ENCODE results near the gene PCDH9. TPM values are rescaled to one million over a fixed set of nuclear protein-coding genes. Genes with fewer than 3 reads are reported as not detected.

PCDH9 gene
- total RNA-seq, 1 donor from 2014 or later, result 6.8 TPM

DNA sequence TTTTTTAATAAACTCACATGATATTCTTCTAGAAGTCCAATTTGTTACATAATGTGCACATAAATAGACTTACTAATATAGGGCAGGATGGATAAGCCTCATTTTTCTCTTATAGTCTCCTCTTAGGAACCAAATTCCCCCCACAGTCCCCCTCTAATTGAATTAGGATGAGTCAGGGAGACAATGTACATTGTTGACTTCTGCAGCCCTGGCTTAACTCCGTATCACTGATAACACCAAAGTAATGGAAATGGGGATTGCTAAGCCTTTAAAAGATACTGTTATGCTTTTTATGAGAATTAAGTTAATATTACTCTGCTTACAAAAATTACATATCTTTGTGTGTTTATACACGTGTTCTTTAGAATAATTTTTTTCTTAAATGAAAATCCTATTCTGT lies 5.1 kb upstream of the PCDH9 start:
- Histone ChIP-seq H3K4me3 (ENCODE audit: low read length in 3 of 3) (no peak overlapping the region), H3K27ac (ENCODE audit: low read depth, low read length) (peak overlapping the region; percentile 20)

DNA sequence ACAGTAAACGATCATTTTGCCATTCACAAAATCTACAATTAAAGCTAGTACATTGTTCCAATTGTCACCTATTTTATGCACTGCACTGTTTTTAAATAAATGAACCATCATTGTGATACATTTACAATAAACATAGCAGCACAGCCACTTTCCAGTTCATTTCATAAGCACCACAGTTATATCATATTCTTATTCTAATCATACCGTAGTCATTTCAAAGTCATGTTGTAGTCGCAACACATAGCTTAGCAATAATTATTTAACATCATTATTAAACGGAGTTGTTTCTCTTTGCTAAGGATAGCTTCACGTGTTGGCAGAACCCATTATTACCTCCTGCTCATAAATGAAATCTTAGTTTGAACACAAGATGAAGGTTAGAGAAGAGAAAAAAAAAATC lies 2.2 kb upstream of the PCDH9 start:
- peak overlapping the region in 1 of 3 donors; percentile 35 for H3K9ac ChIP-seq (ENCODE audit: low read depth in 1 of 3, low read length in 3 of 3)
- no peaks in the 10 kb centered on the region for H3K36me3 ChIP-seq (ENCODE audit: control insufficient read depth in 3 of 3, insufficient read depth in 3 of 3, low read length in 3 of 3)
- peak overlapping the region; percentile 66 for H3K27ac ChIP-seq (ENCODE audit: low read depth, low read length)
- H3K4me1 ChIP-seq (ENCODE audit: control insufficient read depth in 3 of 3, insufficient read depth in 3 of 3, low read length in 3 of 3), result peaks cover 3 to 15% (median 11%) of the 10 kb centered on the region in 3 donors
- H3K27me3 ChIP-seq (ENCODE audit: control insufficient read depth in 3 of 3, insufficient read depth in 3 of 3, low read length in 3 of 3), result no peaks in the 10 kb centered on the region
- H3K4me3 ChIP-seq (ENCODE audit: low read length in 3 of 3), result peak overlapping the region in 1 of 3 donors; percentile 32
- H3K9me3 ChIP-seq (ENCODE audit: control insufficient read depth in 3 of 3, low read length in 3 of 3), result no peaks in the 10 kb centered on the region

More for the DNA sequence above, 5.1 kb upstream of the PCDH9 start:
- peak overlapping the region in 1 of 3 donors; percentile 15 for H3K9ac ChIP-seq (ENCODE audit: low read depth in 1 of 3, low read length in 3 of 3)
- no peaks in the 10 kb centered on the region for H3K9me3 ChIP-seq (ENCODE audit: control insufficient read depth in 3 of 3, low read length in 3 of 3)
- no peaks in the 10 kb centered on the region for H3K27me3 ChIP-seq (ENCODE audit: control insufficient read depth in 3 of 3, insufficient read depth in 3 of 3, low read length in 3 of 3)
- peaks cover 0 to 5% (median 0%) of the 10 kb centered on the region in 3 donors for H3K4me1 ChIP-seq (ENCODE audit: control insufficient read depth in 3 of 3, insufficient read depth in 3 of 3, low read length in 3 of 3)
- H3K36me3 ChIP-seq (ENCODE audit: control insufficient read depth in 3 of 3, insufficient read depth in 3 of 3, low read length in 3 of 3), result no peaks in the 10 kb centered on the region

DNA sequence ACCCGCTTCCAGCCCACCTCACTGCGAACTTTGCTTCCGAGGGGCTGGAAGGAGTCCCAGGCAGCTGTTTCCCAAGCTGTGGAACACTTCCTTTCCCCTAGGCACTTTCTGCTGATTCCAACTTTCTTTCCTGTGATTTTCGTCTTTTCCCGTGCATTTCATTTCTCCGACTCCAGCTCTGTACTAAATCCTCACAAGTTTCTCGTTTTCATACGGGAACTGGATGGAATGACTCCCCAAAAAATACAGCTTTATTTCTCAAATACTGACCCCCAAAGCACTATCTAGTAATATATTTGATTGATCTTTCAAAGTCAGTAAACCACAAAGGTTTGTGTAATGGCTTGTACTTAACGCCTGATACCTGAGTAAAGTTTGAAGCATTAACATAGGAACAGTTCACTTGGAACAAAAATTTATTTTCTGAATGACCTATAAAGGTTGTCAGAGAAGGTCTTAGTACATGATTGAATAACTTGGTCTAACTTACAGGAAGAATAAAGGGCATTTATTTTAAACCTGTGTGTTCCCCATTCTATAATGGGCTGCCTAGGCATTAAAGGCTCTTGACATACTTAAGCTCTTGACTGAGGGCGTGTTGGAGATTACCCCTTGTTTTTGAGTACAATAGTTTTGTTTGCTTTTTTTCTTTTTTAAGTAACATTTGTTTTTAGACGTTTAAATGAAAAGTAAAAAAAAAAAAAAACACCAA lies 1.3 kb upstream of the PCDH9 start:
- peak overlapping the region; percentile 80 for H3K27ac ChIP-seq (ENCODE audit: low read depth, low read length)
- no peaks in the 10 kb centered on the region for H3K36me3 ChIP-seq (ENCODE audit: control insufficient read depth in 3 of 3, insufficient read depth in 3 of 3, low read length in 3 of 3)
- H3K9me3 ChIP-seq (ENCODE audit: control insufficient read depth in 3 of 3, low read length in 3 of 3), result no peaks in the 10 kb centered on the region
- H3K4me3 ChIP-seq (ENCODE audit: low read length in 3 of 3), result peak overlapping the region; percentile 85 to 89 (median 88)
- no peaks in the 10 kb centered on the region for H3K27me3 ChIP-seq (ENCODE audit: control insufficient read depth in 3 of 3, insufficient read depth in 3 of 3, low read length in 3 of 3)
- peak overlapping the region; percentile 81 to 87 (median 84) for H3K9ac ChIP-seq (ENCODE audit: low read depth in 1 of 3, low read length in 3 of 3)
- H3K4me1 ChIP-seq (ENCODE audit: control insufficient read depth in 3 of 3, insufficient read depth in 3 of 3, low read length in 3 of 3), result peaks cover 3 to 15% (median 13%) of the 10 kb centered on the region in 3 donors

DNA sequence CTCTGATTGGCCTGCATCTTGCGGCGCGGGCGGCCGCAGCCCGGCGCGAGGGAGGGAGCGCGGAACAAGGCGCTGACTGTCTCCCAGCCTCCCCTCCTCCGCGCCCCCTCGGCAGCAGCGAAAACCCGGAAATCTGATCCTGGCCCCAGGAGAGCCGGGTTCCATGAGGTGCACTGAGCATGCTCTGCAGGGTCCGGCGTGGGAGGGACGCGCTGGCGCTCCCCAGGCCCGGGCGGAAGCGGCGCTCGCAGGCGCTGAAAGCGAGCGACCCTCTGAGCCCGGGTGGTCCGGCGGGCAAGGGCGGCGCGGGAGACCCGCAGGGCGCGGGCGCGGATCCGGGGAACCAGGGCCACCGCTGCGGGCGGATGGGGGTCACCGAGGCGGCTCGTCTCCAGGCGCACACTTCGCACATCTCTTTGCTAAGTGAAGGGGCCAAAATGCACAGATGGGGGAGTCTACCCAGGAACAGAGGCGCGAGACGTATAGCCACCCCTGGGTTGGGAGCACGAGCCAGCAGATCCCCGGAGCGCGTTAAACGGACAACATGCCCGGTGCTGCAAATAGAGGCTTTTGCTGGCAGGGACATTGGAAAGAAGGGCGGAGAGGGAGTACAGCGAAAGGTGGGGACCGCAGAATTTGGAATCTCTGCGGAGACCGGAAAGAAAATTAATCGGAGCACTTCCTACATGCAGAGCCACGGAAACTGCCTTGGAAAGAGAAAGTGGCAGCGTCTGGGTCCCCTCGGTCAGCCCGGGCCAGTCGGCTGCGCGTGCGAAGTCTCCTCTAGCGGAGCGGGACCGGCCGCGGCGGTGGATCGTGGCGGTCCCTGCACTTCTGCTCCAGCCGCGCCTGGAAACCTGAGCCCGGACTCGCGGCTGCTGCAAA lies 510 bp upstream of the PCDH9 start:
- H3K4me1 ChIP-seq (ENCODE audit: control insufficient read depth in 3 of 3, insufficient read depth in 3 of 3, low read length in 3 of 3), result peaks cover 3 to 15% (median 13%) of the 10 kb centered on the region in 3 donors

DNA sequence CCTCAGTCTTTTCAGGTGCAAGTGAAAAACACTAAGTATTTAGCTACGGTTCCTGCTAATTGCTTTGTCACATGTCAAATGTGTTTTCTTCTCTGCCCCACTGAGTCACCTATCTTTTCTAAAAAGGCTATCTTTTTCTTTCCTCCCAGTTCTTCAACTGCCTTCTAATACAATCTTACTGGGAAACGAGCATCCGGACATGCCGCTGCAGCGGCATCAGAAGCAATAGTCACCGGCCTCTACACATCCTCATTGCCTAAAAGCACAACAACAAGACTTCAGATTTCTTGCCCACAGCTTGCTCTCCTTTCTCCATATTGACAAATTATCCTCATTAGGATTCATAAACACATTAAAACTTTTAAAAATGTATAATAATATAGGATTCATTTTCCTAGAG lies 1.2 kb downstream of the PCDH9 start:
- H3K27ac ChIP-seq (ENCODE audit: low read depth, low read length), result no peak overlapping the region
- peaks cover 3 to 15% (median 13%) of the 10 kb centered on the region in 3 donors for H3K4me1 ChIP-seq (ENCODE audit: control insufficient read depth in 3 of 3, insufficient read depth in 3 of 3, low read length in 3 of 3)
- no peak overlapping the region for H3K9ac ChIP-seq (ENCODE audit: low read depth in 1 of 3, low read length in 3 of 3)
- no peaks in the 10 kb centered on the region for H3K27me3 ChIP-seq (ENCODE audit: control insufficient read depth in 3 of 3, insufficient read depth in 3 of 3, low read length in 3 of 3)
- H3K36me3 ChIP-seq (ENCODE audit: control insufficient read depth in 3 of 3, insufficient read depth in 3 of 3, low read length in 3 of 3), result no peaks in the 10 kb centered on the region
- H3K4me3 ChIP-seq (ENCODE audit: low read length in 3 of 3), result peak overlapping the region; percentile 85 to 89 (median 88)
- H3K9me3 ChIP-seq (ENCODE audit: control insufficient read depth in 3 of 3, low read length in 3 of 3), result no peaks in the 10 kb centered on the region

More for the DNA sequence above, 510 bp upstream of the PCDH9 start:
- no peaks in the 10 kb centered on the region for H3K27me3 ChIP-seq (ENCODE audit: control insufficient read depth in 3 of 3, insufficient read depth in 3 of 3, low read length in 3 of 3)
- no peaks in the 10 kb centered on the region for H3K9me3 ChIP-seq (ENCODE audit: control insufficient read depth in 3 of 3, low read length in 3 of 3)
- peak overlapping the region; percentile 80 for H3K27ac ChIP-seq (ENCODE audit: low read depth, low read length)
- peak overlapping the region; percentile 85 to 89 (median 88) for H3K4me3 ChIP-seq (ENCODE audit: low read length in 3 of 3)
- H3K36me3 ChIP-seq (ENCODE audit: control insufficient read depth in 3 of 3, insufficient read depth in 3 of 3, low read length in 3 of 3), result no peaks in the 10 kb centered on the region
- peak overlapping the region; percentile 81 to 87 (median 84) for H3K9ac ChIP-seq (ENCODE audit: low read depth in 1 of 3, low read length in 3 of 3)

DNA sequence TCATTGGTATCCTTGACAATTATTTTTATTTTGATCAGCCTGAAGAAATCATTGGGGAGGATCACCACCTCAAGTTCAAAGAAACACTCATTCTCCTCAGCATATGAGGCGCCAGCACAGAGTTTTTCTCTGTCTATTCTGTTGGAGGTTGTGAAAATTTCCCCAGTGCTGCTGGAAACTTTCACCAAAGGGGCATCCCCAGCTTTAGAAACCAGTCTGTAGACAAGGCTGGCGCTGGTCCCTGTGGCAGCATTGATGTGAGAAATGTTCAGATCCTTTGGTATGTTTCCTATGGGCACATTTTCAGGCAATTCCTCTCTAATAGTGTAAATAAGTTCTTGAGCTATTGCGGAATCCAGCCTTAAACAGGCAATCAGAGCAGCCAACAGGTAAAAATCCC lies 2.1 kb downstream of the PCDH9 start:
- Histone ChIP-seq H3K36me3 (ENCODE audit: control insufficient read depth in 3 of 3, insufficient read depth in 3 of 3, low read length in 3 of 3) (no peaks in the 10 kb centered on the region), H3K4me1 (ENCODE audit: control insufficient read depth in 3 of 3, insufficient read depth in 3 of 3, low read length in 3 of 3) (peaks cover 3 to 15% (median 13%) of the 10 kb centered on the region in 3 donors), H3K9ac (ENCODE audit: low read depth in 1 of 3, low read length in 3 of 3) (no peak overlapping the region), H3K9me3 (ENCODE audit: control insufficient read depth in 3 of 3, low read length in 3 of 3) (no peaks in the 10 kb centered on the region), H3K27me3 (ENCODE audit: control insufficient read depth in 3 of 3, insufficient read depth in 3 of 3, low read length in 3 of 3) (no peaks in the 10 kb centered on the region), H3K27ac (ENCODE audit: low read depth, low read length) (no peak overlapping the region), H3K4me3 (ENCODE audit: low read length in 3 of 3) (no peak overlapping the region)

DNA sequence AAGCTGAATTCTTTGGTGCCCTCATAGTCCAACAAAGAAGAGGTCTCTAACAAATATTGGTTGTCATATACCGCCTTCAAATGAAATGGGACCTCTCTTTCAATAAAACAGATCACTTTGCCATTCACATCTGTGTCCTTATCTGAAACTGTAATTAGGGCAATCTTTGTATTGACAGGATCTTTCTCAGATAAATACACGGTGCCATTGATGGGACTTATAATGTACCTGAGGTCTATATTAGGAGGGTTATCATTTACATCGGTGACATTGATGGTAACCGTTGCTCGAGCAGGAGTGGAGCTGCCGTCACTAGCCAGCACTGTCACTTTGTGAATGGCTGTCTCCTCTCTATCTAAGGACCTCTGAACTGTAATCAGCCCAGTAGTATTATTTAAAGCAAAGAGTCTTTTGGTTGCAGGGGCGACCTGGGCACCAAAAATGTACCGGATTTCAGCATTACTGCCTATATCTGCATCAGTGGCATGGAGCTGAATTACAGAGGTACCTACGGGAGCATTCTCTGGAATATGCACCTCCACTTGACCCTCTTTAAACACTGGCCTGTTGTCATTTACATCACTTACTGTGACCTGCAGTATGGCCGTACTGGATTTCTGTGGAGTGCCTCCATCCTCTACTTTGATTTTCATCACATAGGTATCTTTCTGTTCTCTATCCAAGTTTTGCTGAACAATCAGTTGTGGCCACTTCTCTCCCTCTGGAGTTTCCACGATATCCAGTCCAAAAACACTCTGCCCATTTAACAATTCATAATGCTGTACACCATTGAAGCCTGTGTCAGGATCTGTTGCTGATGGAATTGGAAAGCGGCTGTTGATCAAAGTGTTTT lies 2.8 kb downstream of the PCDH9 start:
- no peaks in the 10 kb centered on the region for H3K36me3 ChIP-seq (ENCODE audit: control insufficient read depth in 3 of 3, insufficient read depth in 3 of 3, low read length in 3 of 3)
- no peak overlapping the region for H3K9ac ChIP-seq (ENCODE audit: low read depth in 1 of 3, low read length in 3 of 3)
- H3K4me1 ChIP-seq (ENCODE audit: control insufficient read depth in 3 of 3, insufficient read depth in 3 of 3, low read length in 3 of 3), result peaks cover 3 to 15% (median 13%) of the 10 kb centered on the region in 3 donors
- no peaks in the 10 kb centered on the region for H3K9me3 ChIP-seq (ENCODE audit: control insufficient read depth in 3 of 3, low read length in 3 of 3)
- H3K27me3 ChIP-seq (ENCODE audit: control insufficient read depth in 3 of 3, insufficient read depth in 3 of 3, low read length in 3 of 3), result no peaks in the 10 kb centered on the region
- no peak overlapping the region for H3K4me3 ChIP-seq (ENCODE audit: low read length in 3 of 3)
- H3K27ac ChIP-seq (ENCODE audit: low read depth, low read length), result no peak overlapping the region

DNA sequence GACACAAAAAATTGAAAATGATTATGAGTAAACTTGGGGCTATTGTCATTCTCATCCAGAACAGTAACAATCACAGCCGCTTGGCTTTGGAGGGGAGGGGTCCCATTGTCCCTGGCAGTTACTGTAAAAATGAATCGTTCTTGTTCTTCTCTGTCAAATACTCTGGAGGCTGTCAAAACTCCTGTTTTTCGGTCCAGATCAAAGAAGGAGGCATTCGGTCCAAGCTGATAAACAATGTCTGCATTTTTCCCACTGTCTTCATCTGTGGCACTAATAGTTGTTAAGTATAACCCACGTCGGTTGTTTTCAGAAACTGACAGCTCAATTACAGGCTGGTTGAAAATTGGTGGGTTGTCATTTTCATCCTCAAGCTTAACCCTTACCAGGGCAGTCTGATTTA lies 3.4 kb downstream of the PCDH9 start:
- Histone ChIP-seq H3K9me3 (ENCODE audit: control insufficient read depth in 3 of 3, low read length in 3 of 3) (no peaks in the 10 kb centered on the region), H3K4me1 (ENCODE audit: control insufficient read depth in 3 of 3, insufficient read depth in 3 of 3, low read length in 3 of 3) (peaks cover 3 to 15% (median 13%) of the 10 kb centered on the region in 3 donors), H3K9ac (ENCODE audit: low read depth in 1 of 3, low read length in 3 of 3) (no peak overlapping the region), H3K4me3 (ENCODE audit: low read length in 3 of 3) (no peak overlapping the region), H3K27me3 (ENCODE audit: control insufficient read depth in 3 of 3, insufficient read depth in 3 of 3, low read length in 3 of 3) (no peaks in the 10 kb centered on the region), H3K27ac (ENCODE audit: low read depth, low read length) (no peak overlapping the region), H3K36me3 (ENCODE audit: control insufficient read depth in 3 of 3, insufficient read depth in 3 of 3, low read length in 3 of 3) (no peaks in the 10 kb centered on the region)

DNA sequence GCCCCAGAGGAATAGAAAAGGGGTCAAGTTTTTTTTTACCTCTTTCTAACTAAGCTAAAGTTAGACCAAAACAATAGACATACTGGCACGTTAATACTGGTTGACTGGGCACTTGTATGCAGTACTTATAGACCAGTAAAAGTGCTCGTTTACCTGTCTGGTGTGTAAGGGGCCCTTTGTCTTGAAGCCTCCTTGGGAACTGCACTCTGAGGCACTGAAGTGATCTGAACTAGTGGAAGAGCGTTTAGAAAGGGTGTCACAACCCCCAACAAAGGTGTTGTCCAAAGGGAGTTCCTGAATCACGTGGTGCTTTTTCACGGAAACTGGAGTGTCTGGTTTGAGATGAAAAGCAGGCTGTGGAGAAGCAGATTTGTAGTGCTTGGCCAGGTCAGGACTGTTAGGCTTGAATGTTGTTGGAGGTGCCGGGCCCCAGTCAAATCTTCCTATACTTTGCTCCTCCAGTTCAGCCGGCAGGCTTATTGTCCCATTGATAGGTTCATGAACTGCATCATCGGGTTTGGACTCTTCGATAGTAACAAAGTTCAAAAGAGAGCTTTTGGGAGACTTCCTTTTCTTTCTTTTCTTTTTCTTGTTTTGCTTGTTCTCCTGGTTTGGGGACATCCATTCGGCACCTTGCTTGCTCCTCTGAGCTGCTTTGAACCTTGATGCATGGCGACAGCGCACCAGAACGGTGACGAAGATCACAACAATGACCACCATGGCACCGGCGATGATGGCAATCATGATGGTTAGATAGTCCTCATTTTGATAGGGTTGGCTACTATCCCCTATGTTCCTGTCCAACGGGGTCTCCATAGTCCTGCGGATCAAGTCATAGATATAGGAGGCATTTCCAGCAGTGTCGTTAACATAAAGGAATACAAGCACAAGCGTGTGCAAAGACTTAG lies 4.6 kb downstream of the PCDH9 start:
- Histone ChIP-seq H3K27me3 (ENCODE audit: control insufficient read depth in 3 of 3, insufficient read depth in 3 of 3, low read length in 3 of 3) (no peaks in the 10 kb centered on the region), H3K4me3 (ENCODE audit: low read length in 3 of 3) (no peak overlapping the region), H3K36me3 (ENCODE audit: control insufficient read depth in 3 of 3, insufficient read depth in 3 of 3, low read length in 3 of 3) (no peaks in the 10 kb centered on the region), H3K4me1 (ENCODE audit: control insufficient read depth in 3 of 3, insufficient read depth in 3 of 3, low read length in 3 of 3) (peaks cover 3 to 13% (median 10%) of the 10 kb centered on the region in 3 donors), H3K9me3 (ENCODE audit: control insufficient read depth in 3 of 3, low read length in 3 of 3) (no peaks in the 10 kb centered on the region), H3K9ac (ENCODE audit: low read depth in 1 of 3, low read length in 3 of 3) (no peak overlapping the region), H3K27ac (ENCODE audit: low read depth, low read length) (no peak overlapping the region)
